ENCODE measurements around the gene TPO. TPM values are rescaled to one million over a fixed set of nuclear protein-coding genes. Genes with fewer than 3 reads are reported as not detected.
A peak's percentile ranks its signal among the peaks of the same experiment; 100 is the strongest.
"Not testable (repeated sequence)": the region's sequence is repeated elsewhere in the genome, so short reads cannot be mapped to it uniquely, and the experiment has no call there.

The TPO gene
- total and polyA plus RNA-seq, 4 donors = 6.6 to 11.1 TPM; not detected in 2

- no peaks in the 10 kb centered on the region for H3K36me3 ChIP-seq (ENCODE audit: control insufficient read depth in 1 of 2, insufficient read depth in 2 of 2, low read length in 1 of 2)
- H3K9me3 ChIP-seq (ENCODE audit: control insufficient read depth, low read length) = no peaks in the 10 kb centered on the region
- H3K4me3 ChIP-seq (ENCODE audit: low read length in 2 of 2) = no peak overlapping the region
- no peaks in the 10 kb centered on the region for H3K4me1 ChIP-seq (ENCODE audit: control insufficient read depth in 1 of 2, insufficient read depth in 2 of 2, low read length in 2 of 2)
- no peaks in the 10 kb centered on the region for H3K27me3 ChIP-seq (ENCODE audit: control insufficient read depth in 1 of 2, insufficient read depth in 2 of 2, low read length in 1 of 2)
- H3K27ac ChIP-seq (ENCODE audit: low read depth in 1 of 2, low read length in 2 of 2) = no peak overlapping the region
- WGBS, 2 donors = 67 to 76% methylated on average over 8 of the region's 8 CpGs
- ATAC-seq (ENCODE audit: low FRiP score) = no peak
- peak in 1 of 2 donors; percentile 65 for DNase-seq
- intact Hi-C loops (cut with DNase I) = no loop called here
Measured at GRCh38 chr2:1515073-1515430, 101.8 kb downstream of the TPO start.

GRCh38 chr2:1515986-1516797, 102.9 kb downstream of the TPO start:
- intact Hi-C loops (cut with DNase I) = no loop called here
- H3K27ac ChIP-seq (ENCODE audit: low read depth in 1 of 2, low read length in 2 of 2) = no peak overlapping the region
- no peaks in the 10 kb centered on the region for H3K36me3 ChIP-seq (ENCODE audit: control insufficient read depth in 1 of 2, insufficient read depth in 2 of 2, low read length in 1 of 2)
- WGBS, 2 donors = 85 to 92% methylated on average over 23 of the region's 23 CpGs
- ATAC-seq (ENCODE audit: low FRiP score) (no peak), DNase-seq (peak; percentile 6 to 57)
- H3K9me3 ChIP-seq (ENCODE audit: control insufficient read depth, low read length) = no peaks in the 10 kb centered on the region
- H3K4me1 ChIP-seq (ENCODE audit: control insufficient read depth in 1 of 2, insufficient read depth in 2 of 2, low read length in 2 of 2) = no peaks in the 10 kb centered on the region
- no peak overlapping the region for H3K4me3 ChIP-seq (ENCODE audit: low read length in 2 of 2)
- H3K27me3 ChIP-seq (ENCODE audit: control insufficient read depth in 1 of 2, insufficient read depth in 2 of 2, low read length in 1 of 2) = no peaks in the 10 kb centered on the region

- H3K27me3 ChIP-seq (ENCODE audit: control insufficient read depth in 1 of 2, insufficient read depth in 2 of 2, low read length in 1 of 2) = no peaks in the 10 kb centered on the region
- intact Hi-C loops (cut with DNase I) = no loop called here
- H3K27ac ChIP-seq (ENCODE audit: low read depth in 1 of 2, low read length in 2 of 2) = no peak overlapping the region
- no peaks in the 10 kb centered on the region for H3K4me1 ChIP-seq (ENCODE audit: control insufficient read depth in 1 of 2, insufficient read depth in 2 of 2, low read length in 2 of 2)
- no peaks in the 10 kb centered on the region for H3K9me3 ChIP-seq (ENCODE audit: control insufficient read depth, low read length)
- no peak overlapping the region for H3K4me3 ChIP-seq (ENCODE audit: low read length in 2 of 2)
- 90 to 92% methylated on average over 7 of the region's 7 CpGs for WGBS, 2 donors
- no peak for ATAC-seq (ENCODE audit: low FRiP score)
- no peaks in the 10 kb centered on the region for H3K36me3 ChIP-seq (ENCODE audit: control insufficient read depth in 1 of 2, insufficient read depth in 2 of 2, low read length in 1 of 2)
- peak in 1 of 2 donors; percentile 33 for DNase-seq
Measured at GRCh38 chr2:1516798-1517060, 103.5 kb downstream of the TPO start.

GRCh38 chr2:1517291-1517690, 104.0 kb downstream of the TPO start:
- H3K36me3 ChIP-seq (ENCODE audit: control insufficient read depth in 1 of 2, insufficient read depth in 2 of 2, low read length in 1 of 2); intact Hi-C loops (cut with DNase I); H3K27ac ChIP-seq (ENCODE audit: low read depth in 1 of 2, low read length in 2 of 2); ATAC-seq (ENCODE audit: low FRiP score); H3K27me3 ChIP-seq (ENCODE audit: control insufficient read depth in 1 of 2, insufficient read depth in 2 of 2, low read length in 1 of 2); H3K9me3 ChIP-seq (ENCODE audit: control insufficient read depth, low read length); H3K4me1 ChIP-seq (ENCODE audit: control insufficient read depth in 1 of 2, insufficient read depth in 2 of 2, low read length in 2 of 2); H3K4me3 ChIP-seq (ENCODE audit: low read length in 2 of 2): not testable (repeated sequence)
- peak in 1 of 2 donors; percentile 13 for DNase-seq
- 76 to 81% methylated on average over 5 of the region's 5 CpGs for WGBS, 2 donors

- Histone ChIP-seq H3K27ac (ENCODE audit: low read depth in 1 of 2, low read length in 2 of 2) (no peak overlapping the region), H3K4me1 (ENCODE audit: control insufficient read depth in 1 of 2, insufficient read depth in 2 of 2, low read length in 2 of 2) (no peaks in the 10 kb centered on the region), H3K4me3 (ENCODE audit: low read length in 2 of 2) (no peak overlapping the region), H3K36me3 (ENCODE audit: control insufficient read depth in 1 of 2, insufficient read depth in 2 of 2, low read length in 1 of 2) (no peaks in the 10 kb centered on the region), H3K27me3 (ENCODE audit: control insufficient read depth in 1 of 2, insufficient read depth in 2 of 2, low read length in 1 of 2) (no peaks in the 10 kb centered on the region), H3K9me3 (ENCODE audit: control insufficient read depth, low read length) (no peaks in the 10 kb centered on the region)
- ATAC-seq (ENCODE audit: low FRiP score) (no peak), DNase-seq (peak in 1 of 2 donors; percentile 56)
- 93 to 97% methylated on average over 5 of the region's 5 CpGs for WGBS, 2 donors
- intact Hi-C loops (cut with DNase I) = no loop called here
Measured at GRCh38 chr2:1517786-1518185, 104.5 kb downstream of the TPO start.

GRCh38 chr2:1518331-1518803, 105.1 kb downstream of the TPO start:
- WGBS, 2 donors = 83% methylated on average over 3 of the region's 3 CpGs
- Histone ChIP-seq H3K36me3 (ENCODE audit: control insufficient read depth in 1 of 2, insufficient read depth in 2 of 2, low read length in 1 of 2) (no peaks in the 10 kb centered on the region), H3K4me1 (ENCODE audit: control insufficient read depth in 1 of 2, insufficient read depth in 2 of 2, low read length in 2 of 2) (no peaks in the 10 kb centered on the region), H3K4me3 (ENCODE audit: low read length in 2 of 2) (no peak overlapping the region), H3K27me3 (ENCODE audit: control insufficient read depth in 1 of 2, insufficient read depth in 2 of 2, low read length in 1 of 2) (no peaks in the 10 kb centered on the region), H3K27ac (ENCODE audit: low read depth in 1 of 2, low read length in 2 of 2) (no peak overlapping the region), H3K9me3 (ENCODE audit: control insufficient read depth, low read length) (no peaks in the 10 kb centered on the region)
- ATAC-seq (ENCODE audit: low FRiP score) (no peak), DNase-seq (no peak)
- intact Hi-C loops (cut with DNase I) = no loop called here

- H3K4me1 ChIP-seq (ENCODE audit: control insufficient read depth in 1 of 2, insufficient read depth in 2 of 2, low read length in 2 of 2) = no peaks in the 10 kb centered on the region
- 79 to 86% methylated on average over 10 of the region's 10 CpGs for WGBS, 2 donors
- no peak for ATAC-seq (ENCODE audit: low FRiP score)
- H3K27ac ChIP-seq (ENCODE audit: low read depth in 1 of 2, low read length in 2 of 2) = no peak overlapping the region
- H3K4me3 ChIP-seq (ENCODE audit: low read length in 2 of 2) = no peak overlapping the region
- no peaks in the 10 kb centered on the region for H3K36me3 ChIP-seq (ENCODE audit: control insufficient read depth in 1 of 2, insufficient read depth in 2 of 2, low read length in 1 of 2)
- H3K9me3 ChIP-seq (ENCODE audit: control insufficient read depth, low read length) = no peaks in the 10 kb centered on the region
- peak in 1 of 2 donors; percentile 56 for DNase-seq
- intact Hi-C loops (cut with DNase I) = no loop called here
- H3K27me3 ChIP-seq (ENCODE audit: control insufficient read depth in 1 of 2, insufficient read depth in 2 of 2, low read length in 1 of 2) = no peaks in the 10 kb centered on the region
Measured at GRCh38 chr2:1518867-1519530, 105.7 kb downstream of the TPO start.

- H3K27me3 ChIP-seq (ENCODE audit: control insufficient read depth in 1 of 2, insufficient read depth in 2 of 2, low read length in 1 of 2) = no peaks in the 10 kb centered on the region
- DNase-seq = peak in 1 of 2 donors; percentile 22
- WGBS, 2 donors = 47 to 60% methylated on average over 21 of the region's 21 CpGs
- intact Hi-C loops (cut with DNase I) = no loop called here
- no peaks in the 10 kb centered on the region for H3K9me3 ChIP-seq (ENCODE audit: control insufficient read depth, low read length)
- H3K27ac ChIP-seq (ENCODE audit: low read depth in 1 of 2, low read length in 2 of 2) = no peak overlapping the region
- no peak overlapping the region for H3K4me3 ChIP-seq (ENCODE audit: low read length in 2 of 2)
- ATAC-seq (ENCODE audit: low FRiP score) = no peak
- H3K4me1 ChIP-seq (ENCODE audit: control insufficient read depth in 1 of 2, insufficient read depth in 2 of 2, low read length in 2 of 2) = no peaks in the 10 kb centered on the region
- H3K36me3 ChIP-seq (ENCODE audit: control insufficient read depth in 1 of 2, insufficient read depth in 2 of 2, low read length in 1 of 2) = no peaks in the 10 kb centered on the region
Measured at GRCh38 chr2:1521191-1521877, 108.1 kb downstream of the TPO start.
